ENCODE results near the gene RHOBTB3.
"Not testable (repeated sequence)": the region's sequence is repeated elsewhere in the genome, so short reads cannot be mapped to it uniquely, and the experiment has no call there.

Gene RHOBTB3, protein sequence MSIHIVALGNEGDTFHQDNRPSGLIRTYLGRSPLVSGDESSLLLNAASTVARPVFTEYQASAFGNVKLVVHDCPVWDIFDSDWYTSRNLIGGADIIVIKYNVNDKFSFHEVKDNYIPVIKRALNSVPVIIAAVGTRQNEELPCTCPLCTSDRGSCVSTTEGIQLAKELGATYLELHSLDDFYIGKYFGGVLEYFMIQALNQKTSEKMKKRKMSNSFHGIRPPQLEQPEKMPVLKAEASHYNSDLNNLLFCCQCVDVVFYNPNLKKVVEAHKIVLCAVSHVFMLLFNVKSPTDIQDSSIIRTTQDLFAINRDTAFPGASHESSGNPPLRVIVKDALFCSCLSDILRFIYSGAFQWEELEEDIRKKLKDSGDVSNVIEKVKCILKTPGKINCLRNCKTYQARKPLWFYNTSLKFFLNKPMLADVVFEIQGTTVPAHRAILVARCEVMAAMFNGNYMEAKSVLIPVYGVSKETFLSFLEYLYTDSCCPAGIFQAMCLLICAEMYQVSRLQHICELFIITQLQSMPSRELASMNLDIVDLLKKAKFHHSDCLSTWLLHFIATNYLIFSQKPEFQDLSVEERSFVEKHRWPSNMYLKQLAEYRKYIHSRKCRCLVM
- long read RNA-seq, donor 1, full-length matches to known transcripts = 8 of 18 reads
- long read RNA-seq, donor 1, partial matches to known transcripts = 10 of 18 reads
- long read RNA-seq, donor 1, other reads (novel, unspliced or antisense) = 0 of 18 reads
- long read RNA-seq, donor 2, partial matches to known transcripts = 20 of 125 reads
- long read RNA-seq, donor 2, other reads (novel, unspliced or antisense) = 104 of 125 reads
- long read RNA-seq, donor 3, full-length matches to known transcripts = 2 of 2 reads
- long read RNA-seq, donor 3, partial matches to known transcripts = 0 of 2 reads
- long read RNA-seq, donor 3, other reads (novel, unspliced or antisense) = 0 of 2 reads
- long read RNA-seq, donor 4, partial matches to known transcripts = 122 of 126 reads
- long read RNA-seq, donor 4, other reads (novel, unspliced or antisense) = 0 of 126 reads
- long read RNA-seq, donor 5, full-length matches to known transcripts = 7 of 21 reads
- long read RNA-seq, donor 5, partial matches to known transcripts = 14 of 21 reads
- long read RNA-seq, donor 5, other reads (novel, unspliced or antisense) = 0 of 21 reads
- long read RNA-seq, donor 6, full-length matches to known transcripts = 3 of 21 reads
- long read RNA-seq, donor 6, partial matches to known transcripts = 18 of 21 reads
- long read RNA-seq, donor 6, other reads (novel, unspliced or antisense) = 0 of 21 reads
- long read RNA-seq, donor 7, full-length matches to known transcripts = 10 of 27 reads
- long read RNA-seq, donor 7, partial matches to known transcripts = 17 of 27 reads
- long read RNA-seq, donor 7, other reads (novel, unspliced or antisense) = 0 of 27 reads
- long read RNA-seq, donor 8, full-length matches to known transcripts = 6 of 6 reads
- long read RNA-seq, donor 8, partial matches to known transcripts = 0 of 6 reads
- long read RNA-seq, donor 8, other reads (novel, unspliced or antisense) = 0 of 6 reads

DNA sequence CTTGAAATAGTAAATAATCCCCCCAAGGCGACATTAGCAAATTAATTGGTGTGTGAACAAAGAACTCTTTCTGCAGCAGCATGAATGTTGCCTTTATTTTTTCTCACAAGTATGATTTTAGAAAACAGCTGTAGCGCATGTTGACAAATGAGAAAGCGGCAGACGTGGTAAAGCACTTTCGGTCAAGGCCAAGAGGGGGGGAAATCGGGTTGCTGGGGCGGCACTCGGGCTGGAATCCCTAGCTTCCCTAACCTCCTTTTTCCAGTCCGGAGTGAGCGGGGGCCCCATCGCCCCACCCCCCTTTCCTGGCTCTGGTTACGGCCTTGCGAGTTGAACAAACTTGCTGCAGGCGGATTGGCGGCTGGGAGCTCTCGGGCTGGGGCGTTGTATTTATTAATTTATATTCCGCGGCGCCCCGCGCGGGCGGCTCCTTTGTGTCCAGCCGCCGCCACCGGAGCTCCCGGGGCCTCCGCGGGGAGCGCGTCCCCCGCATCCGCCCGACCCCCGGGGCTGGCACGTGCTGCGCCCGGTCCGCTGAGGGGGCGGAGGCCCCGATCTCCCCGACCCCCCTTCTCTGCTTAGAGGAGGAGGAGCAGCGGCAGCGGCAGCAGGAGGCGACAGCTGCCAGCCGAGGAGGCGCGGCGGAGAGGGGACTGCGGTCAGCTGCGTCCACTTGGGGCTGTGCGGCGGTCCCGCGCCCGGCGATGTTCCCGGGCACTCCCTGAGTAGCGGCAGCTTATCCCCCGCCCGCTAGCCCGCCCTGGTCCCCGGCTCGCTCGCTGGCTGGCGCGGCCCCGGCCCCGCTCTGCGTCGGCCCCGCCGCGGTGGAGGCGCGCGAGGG, at the start of gene RHOBTB3:
Gene RHOBTB3 (plus strand): TSS at position 607 of the 841 bp plus-strand sequence. CDS start 347 bp downstream, outside the sequence.
- DNase-seq = peak; percentile 95

DNA sequence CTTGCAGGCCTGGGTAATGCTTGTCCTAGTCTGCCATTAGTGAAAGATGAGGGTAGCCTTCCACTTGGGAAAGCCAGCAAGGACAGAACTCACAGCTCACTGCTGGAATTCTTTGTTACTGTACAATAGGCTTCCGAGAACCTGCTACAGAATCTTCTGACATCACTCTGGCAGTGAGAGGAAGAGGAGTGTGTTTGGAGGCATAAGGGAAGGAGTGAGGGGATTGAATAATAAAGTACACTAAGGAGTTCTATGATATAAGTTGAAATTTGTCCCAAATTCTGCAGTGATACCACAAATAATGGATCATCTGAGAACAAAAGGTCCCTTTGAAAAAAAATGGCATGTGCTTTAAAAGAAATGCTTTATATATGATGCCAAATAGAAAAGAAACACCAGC, 48.2 kb upstream of the RHOBTB3 start, which contains the start of gene SPATA9:
Gene SPATA9 (minus strand): TSS at position 101 of the 400 bp plus-strand sequence. CDS start 137 bp downstream, outside the sequence.
- no peak for DNase-seq

- no peak for DNase-seq
These were observed 46.8 kb upstream of the RHOBTB3 start for GRCh38 chr5:95684361-95684760.

DNA sequence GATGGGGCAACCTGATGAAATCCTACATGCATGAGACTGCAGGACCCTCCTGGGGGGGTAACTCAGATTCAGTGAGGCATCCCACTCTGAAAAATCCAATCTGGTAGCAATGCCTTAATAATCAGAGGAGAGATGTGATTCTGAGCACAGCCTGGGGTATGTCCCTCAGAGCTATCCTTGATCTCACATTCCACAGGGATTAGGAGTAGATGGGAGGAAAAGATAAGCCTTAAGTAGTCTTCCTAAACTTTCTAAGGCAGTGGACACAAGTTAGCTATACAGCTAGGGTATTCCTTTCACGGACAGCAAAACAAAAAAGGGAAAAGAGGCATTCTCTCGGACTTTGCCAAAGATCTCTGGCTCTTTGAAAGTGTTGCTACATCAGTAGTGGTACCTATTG, 44.5 kb upstream of the RHOBTB3 start:
- DNase-seq = no peak

DNA sequence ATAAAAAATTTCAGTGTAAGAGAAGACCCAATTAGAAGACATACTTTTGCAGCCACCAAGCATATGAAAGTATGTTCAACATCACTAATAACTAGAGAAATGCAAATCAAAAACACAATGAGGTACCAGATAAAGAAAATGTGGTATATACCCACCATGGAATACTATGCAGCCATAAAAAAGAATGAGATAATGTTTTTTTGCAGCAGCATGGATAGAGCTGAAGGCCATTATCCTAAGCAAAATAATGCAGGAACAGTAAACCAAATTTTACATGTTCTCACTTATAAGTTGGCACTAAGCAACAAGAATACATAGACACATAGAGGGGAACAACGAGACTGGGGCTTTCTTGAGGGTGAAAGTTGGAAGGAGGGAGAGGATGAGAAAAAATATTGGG, 41.5 kb upstream of the RHOBTB3 start:
- no peak for DNase-seq

GRCh38 chr5:95690333-95690732, 40.8 kb upstream of the RHOBTB3 start:
- DNase-seq = no peak

GRCh38 chr5:95697781-95698681, 33.1 kb upstream of the RHOBTB3 start:
- DNase-seq = peak; percentile 30

- DNase-seq = no peak
These were observed 31.8 kb upstream of the RHOBTB3 start for GRCh38 chr5:95699337-95699736.

GRCh38 chr5:95701074-95701473, 30.1 kb upstream of the RHOBTB3 start:
- no peak for DNase-seq

GRCh38 chr5:95704150-95704549, 27.0 kb upstream of the RHOBTB3 start:
- no peak for DNase-seq

DNA sequence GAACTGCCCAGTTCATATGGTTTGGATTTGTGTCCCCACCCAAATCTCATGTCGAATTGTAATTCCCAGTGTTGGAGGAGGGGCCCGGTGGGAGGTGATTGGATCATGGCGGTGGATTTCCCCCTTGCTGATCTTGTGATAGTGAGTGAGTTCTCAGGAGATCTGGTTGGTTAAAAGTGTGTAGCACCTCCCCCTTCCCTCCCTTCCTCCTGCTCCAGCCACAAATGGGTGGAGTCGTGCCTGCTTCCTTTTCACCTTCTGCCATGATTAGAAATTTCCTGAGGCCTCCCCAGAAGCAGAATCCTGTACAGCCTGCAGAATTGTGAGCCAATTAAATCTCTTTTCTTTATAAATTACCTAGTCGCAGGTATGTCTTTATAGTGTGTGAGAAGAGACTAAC, 24.9 kb upstream of the RHOBTB3 start:
- DNase-seq = not testable (repeated sequence)

DNA sequence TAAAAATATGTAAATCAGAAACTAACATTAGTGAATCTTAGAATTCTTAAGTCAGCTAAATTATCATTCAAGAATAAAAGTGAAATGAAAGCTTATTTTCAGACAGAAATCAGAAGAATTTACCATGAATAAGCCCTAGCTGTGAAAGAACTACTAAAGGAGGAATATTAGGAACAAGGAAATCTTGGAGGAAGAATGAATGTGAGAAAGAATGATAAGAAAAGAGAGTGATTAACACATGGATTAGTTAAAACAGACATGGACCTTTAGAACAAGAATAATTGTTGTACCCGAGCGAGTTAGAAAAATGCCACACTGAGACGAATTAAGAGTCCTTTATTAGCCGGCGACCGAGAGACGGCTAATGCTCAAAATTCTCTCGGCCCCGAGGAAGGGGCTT, 24.1 kb upstream of the RHOBTB3 start:
- DNase-seq = no peak

DNA sequence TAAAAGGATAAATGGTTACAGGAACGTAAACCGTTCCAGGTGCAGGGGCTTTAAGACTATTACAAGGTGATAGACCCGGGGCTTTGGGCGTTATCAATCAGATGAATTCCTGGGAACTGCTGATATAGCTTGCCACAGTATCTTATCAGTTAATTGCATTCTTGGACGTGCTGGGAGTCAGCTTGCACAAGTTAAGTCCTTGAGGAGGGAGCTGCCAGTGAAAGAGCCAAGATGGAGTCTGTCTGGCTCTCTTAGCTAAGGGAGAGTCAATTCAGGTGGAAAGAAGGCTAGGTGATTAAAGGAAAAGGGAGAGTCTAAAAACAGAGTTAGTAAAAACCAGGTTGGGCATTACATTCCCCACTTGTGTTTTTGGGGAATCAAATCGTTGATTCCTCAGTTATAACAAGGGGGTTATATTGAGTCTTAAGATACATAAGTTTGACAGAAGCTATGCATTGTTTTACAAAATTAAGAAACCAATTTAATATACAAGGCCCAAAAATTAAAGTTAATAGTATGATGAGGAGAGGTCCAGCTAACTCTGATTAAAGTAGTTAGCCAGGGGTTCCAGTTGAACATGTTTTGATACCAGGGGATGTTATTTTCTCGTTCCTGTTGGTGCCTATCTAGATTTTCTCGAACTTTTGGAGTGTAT, 23.5 kb upstream of the RHOBTB3 start:
- not testable (repeated sequence) for DNase-seq

DNA sequence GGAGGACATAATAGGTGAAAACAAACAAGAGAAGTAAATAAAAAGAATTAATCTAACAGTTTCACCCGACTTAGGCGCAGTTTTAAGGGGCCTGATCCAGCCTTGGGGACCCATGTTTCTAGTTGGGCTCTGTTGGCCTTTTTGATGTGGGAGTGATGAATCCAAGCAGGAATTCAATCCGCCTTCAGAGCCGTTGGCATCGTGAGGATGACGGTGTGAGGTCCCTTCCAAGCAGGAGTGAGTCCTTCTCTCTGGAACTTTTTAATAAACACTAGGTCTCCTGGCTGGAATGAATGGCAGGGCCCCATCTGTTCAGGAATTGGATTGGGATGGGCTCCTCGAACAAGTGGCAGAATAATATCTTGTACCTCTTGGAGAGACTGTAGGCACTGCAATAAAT, 22.3 kb upstream of the RHOBTB3 start:
- no peak for DNase-seq

DNA sequence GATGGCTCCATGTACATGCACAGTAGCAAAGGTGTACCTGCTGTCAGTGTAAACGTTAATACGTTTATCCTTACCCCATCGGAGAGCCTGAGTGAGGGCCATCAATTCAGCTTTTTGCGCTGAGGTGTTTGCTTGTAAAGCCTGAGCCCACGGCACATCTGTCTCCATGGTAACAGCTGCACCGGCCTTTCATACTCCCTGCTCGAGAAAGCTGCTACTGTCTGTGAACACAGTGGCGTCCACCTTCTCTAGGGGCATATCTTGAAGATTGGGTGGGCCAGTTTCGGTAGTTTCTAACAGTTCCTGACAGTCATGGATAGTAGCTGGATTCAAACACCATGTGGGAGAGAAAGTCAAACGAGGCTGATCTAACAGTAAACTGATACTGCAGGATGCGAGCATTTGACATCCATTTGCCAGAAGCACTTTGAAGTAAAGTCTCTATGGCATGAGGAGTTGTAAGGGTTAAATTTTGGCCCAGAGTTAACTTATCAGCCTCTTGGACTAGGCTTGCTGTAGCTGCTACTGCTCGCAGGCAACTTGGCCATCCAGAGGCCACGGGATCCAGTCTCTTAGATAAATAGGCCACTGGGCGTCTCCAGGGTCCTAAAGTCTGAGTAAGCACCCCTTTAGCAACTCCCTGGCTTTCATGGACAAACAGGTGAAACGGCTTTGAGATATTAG, 21.0 kb upstream of the RHOBTB3 start:
- DNase-seq = no peak

DNA sequence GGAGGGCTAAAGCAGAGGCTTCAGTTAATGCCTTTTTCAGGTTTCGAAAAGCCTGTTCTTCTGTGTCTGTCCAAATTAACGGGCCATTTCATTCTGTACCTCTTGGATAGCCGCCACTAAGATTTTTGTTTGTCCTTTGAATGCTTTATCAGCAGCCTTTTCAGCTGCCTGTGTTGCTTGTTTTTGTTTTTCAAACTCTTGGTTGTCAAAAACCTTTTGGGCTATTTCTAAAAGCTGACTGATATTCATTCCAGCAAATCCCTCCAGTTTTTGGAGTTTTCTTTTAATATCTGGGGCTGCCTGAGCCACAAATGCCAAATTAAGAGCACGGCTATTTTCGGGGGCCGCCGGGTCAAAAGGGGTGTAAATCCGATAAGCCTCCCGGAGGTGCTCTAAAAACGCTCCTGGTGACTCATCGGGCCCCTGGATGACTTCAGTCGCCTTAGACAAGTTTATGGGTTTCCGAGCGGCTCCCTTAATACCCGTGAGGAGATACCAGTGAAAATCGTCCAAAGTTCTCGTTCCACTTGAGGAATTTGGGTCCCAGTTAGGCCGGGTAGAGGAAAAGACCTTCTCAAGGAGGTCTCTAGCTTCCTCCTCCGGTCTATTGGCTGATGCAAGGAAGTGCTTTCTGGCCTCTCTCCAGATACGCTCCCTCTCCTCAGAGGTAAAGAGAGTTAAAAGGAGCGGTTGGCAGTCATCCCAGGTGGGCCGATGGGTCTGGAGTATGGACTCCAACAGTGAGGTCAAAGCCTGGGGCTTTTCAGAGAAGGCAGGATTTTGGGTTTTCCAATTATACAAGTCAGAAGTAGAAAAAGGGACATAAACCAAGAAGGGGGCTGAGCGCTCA, 20.3 kb upstream of the RHOBTB3 start:
- DNase-seq = not testable (repeated sequence)

Data from right kidney (tissue), 9 donors.